Osteoblast (primary cell): ENCODE results near the gene AP3S2. TPM values are rescaled to one million over a fixed set of nuclear protein-coding genes. Genes with fewer than 3 reads are reported as not detected.

Source experiments
- DNase-seq: peaks from one replicate; pipeline ENCODE4 v3.0.0; 2011; ENCODE audit warnings: low spot score, mixed read lengths; ENCODE audit not compliant: insufficient read length; ENCODE audit errors: missing footprints
- H2AFZ ChIP-seq: 2 replicates; pipeline ENCODE4 v1.6.0; 2011; ENCODE audit warnings: mild to moderate bottlenecking, low read length
- H3K27ac ChIP-seq: 2 replicates; pipeline ENCODE4 v1.5.1; 2011; ENCODE audit warnings: mild to moderate bottlenecking, low read depth, low read length, moderate library complexity
- H3K27me3 ChIP-seq: 2 replicates; pipeline ENCODE4 v1.6.0; 2012; ENCODE audit warnings: mild to moderate bottlenecking, control low read depth, inconsistent platforms, low read length, moderate library complexity; ENCODE audit not compliant: insufficient read depth
- H3K36me3 ChIP-seq: 2 replicates; pipeline ENCODE4 v1.5.1; 2011; ENCODE audit warnings: mild to moderate bottlenecking, low read length, control low read depth, moderate library complexity; ENCODE audit not compliant: insufficient read depth
- H3K4me1 ChIP-seq: 2 replicates; pipeline ENCODE4 v1.5.1; 2011; ENCODE audit warnings: mild to moderate bottlenecking, low read length, control low read depth, moderate library complexity; ENCODE audit not compliant: insufficient read depth
- H3K4me2 ChIP-seq: 2 replicates; pipeline ENCODE4 v1.6.0; 2011; ENCODE audit warnings: mild to moderate bottlenecking, low read length; ENCODE audit not compliant: insufficient read depth
- H3K4me3 ChIP-seq: fragments of 200-600 bp; sonication (generic); 3 replicates; pipeline ENCODE4 v1.5.1; 2012; ENCODE audit warnings: mild to moderate bottlenecking, low read length, inconsistent platforms; ENCODE audit not compliant: insufficient read depth
- H3K79me2 ChIP-seq: 2 replicates; pipeline ENCODE4 v1.6.0; 2012; ENCODE audit warnings: mild to moderate bottlenecking, low read length, control low read depth, inconsistent platforms; ENCODE audit not compliant: insufficient read depth
- H3K9me3 ChIP-seq: 2 replicates; pipeline ENCODE4 v1.5.1; 2011; ENCODE audit warnings: low read depth, low read length, control low read depth
- H4K20me1 ChIP-seq: 2 replicates; pipeline ENCODE4 v1.6.0; 2012; ENCODE audit warnings: mild to moderate bottlenecking, low read length, control low read depth; ENCODE audit not compliant: insufficient read depth
- total RNA-seq: library from RNA; depleted of rRNA; stranded (reverse); fragments of >200 nt; gene quantifications from 2 replicates; pipeline ENCODE4 v1.2.3, GENCODE V29; 2012
- TF ChIP-seq, protein P1 (sequence below): IDR thresholded peaks from 2 replicates; pipeline ENCODE4 v1.5.1; 2011; ENCODE audit warnings: mild to moderate bottlenecking, low read depth, low read length, moderate library complexity; ENCODE audit errors: extremely low read depth

Gene AP3S2
- total RNA-seq, 1 donor: 63.7 TPM

GRCh38 chr15:89912145-89912673 lies 18.4 kb upstream of the AP3S2 start:
- Histone ChIP-seq H3K4me3 (peak overlapping the region; percentile 85), H2AFZ (peak overlapping the region; percentile 75), H4K20me1 (no peaks in the 10 kb centered on the region), H3K4me1 (peaks cover 16% of the 10 kb centered on the region), H3K27me3 (no peaks in the 10 kb centered on the region), H3K27ac (peak overlapping the region; percentile 33), H3K79me2 (peaks cover 2% of the 10 kb centered on the region), H3K36me3 (peaks cover 8% of the 10 kb centered on the region), H3K9me3 (no peaks in the 10 kb centered on the region), H3K4me2 (peak overlapping the region; percentile 90)
- TF ChIP-seq, protein P1, sequence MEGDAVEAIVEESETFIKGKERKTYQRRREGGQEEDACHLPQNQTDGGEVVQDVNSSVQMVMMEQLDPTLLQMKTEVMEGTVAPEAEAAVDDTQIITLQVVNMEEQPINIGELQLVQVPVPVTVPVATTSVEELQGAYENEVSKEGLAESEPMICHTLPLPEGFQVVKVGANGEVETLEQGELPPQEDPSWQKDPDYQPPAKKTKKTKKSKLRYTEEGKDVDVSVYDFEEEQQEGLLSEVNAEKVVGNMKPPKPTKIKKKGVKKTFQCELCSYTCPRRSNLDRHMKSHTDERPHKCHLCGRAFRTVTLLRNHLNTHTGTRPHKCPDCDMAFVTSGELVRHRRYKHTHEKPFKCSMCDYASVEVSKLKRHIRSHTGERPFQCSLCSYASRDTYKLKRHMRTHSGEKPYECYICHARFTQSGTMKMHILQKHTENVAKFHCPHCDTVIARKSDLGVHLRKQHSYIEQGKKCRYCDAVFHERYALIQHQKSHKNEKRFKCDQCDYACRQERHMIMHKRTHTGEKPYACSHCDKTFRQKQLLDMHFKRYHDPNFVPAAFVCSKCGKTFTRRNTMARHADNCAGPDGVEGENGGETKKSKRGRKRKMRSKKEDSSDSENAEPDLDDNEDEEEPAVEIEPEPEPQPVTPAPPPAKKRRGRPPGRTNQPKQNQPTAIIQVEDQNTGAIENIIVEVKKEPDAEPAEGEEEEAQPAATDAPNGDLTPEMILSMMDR: no peak
- DNase-seq: peak; percentile 95

DNA sequence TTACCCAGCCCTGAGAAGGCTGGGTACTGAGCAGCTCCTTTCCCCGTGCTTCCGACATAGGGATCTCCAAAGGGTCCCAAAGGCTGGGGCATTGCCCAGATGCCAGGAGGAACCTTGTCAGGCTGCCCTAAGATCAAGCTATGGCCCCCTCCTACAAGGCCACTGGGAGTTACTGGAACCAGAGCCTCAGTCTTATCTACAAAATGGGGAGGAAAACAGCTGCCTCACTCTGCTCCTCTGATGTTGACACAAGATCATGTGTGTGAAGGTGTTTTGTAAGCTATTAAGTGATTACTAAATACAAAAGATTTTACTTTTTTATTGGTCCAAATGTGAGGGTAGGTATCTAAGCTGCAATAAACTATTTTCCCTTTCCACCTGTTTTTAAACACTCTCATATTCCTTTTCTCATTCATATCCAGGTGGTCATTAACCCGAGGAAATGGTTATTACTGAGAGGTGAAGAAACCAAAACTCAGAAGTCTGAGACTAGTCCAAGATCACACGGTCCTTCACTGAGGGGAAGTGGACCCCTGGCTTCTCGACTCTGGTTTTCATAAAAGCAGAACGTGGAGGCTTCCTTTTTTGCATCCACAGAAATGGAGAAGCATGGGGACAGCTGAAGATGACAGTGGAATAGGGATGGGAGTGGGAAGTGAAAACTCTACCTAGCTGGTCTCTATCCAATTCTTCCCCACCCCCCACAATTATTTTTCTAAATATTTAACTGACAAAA lies 17.3 kb upstream of the AP3S2 start:
- H4K20me1 ChIP-seq: no peaks in the 10 kb centered on the region
- no peak overlapping the region for H2AFZ ChIP-seq
- no peak overlapping the region for H3K4me3 ChIP-seq
- no peaks in the 10 kb centered on the region for H3K9me3 ChIP-seq
- DNase-seq: peak; percentile 59
- TF ChIP-seq, protein P1: no peak
- H3K27me3 ChIP-seq: no peaks in the 10 kb centered on the region
- peaks cover 8% of the 10 kb centered on the region for H3K36me3 ChIP-seq
- H3K27ac ChIP-seq: no peak overlapping the region
- peaks cover 9% of the 10 kb centered on the region for H3K4me1 ChIP-seq
- H3K4me2 ChIP-seq: no peak overlapping the region
- H3K79me2 ChIP-seq: peaks cover 2% of the 10 kb centered on the region

GRCh38 chr15:89909611-89910010 lies 15.8 kb upstream of the AP3S2 start:
- H3K36me3 ChIP-seq: peaks cover 11% of the 10 kb centered on the region
- no peak for DNase-seq
- H3K4me3 ChIP-seq: no peak overlapping the region
- peaks cover 9% of the 10 kb centered on the region for H3K4me1 ChIP-seq
- H3K4me2 ChIP-seq: no peak overlapping the region
- no peaks in the 10 kb centered on the region for H4K20me1 ChIP-seq
- H2AFZ ChIP-seq: no peak overlapping the region
- H3K27ac ChIP-seq: no peak overlapping the region
- TF ChIP-seq, protein P1: no peak
- peaks cover 2% of the 10 kb centered on the region for H3K79me2 ChIP-seq
- no peaks in the 10 kb centered on the region for H3K9me3 ChIP-seq
- H3K27me3 ChIP-seq: no peaks in the 10 kb centered on the region

GRCh38 chr15:89908226-89908625 lies 14.4 kb upstream of the AP3S2 start:
- Histone ChIP-seq H3K4me1 (peaks cover 9% of the 10 kb centered on the region), H3K4me3 (no peak overlapping the region), H3K27me3 (no peaks in the 10 kb centered on the region), H2AFZ (no peak overlapping the region), H3K79me2 (peaks cover 2% of the 10 kb centered on the region), H3K36me3 (peaks cover 14% of the 10 kb centered on the region), H4K20me1 (no peaks in the 10 kb centered on the region), H3K27ac (no peak overlapping the region), H3K4me2 (no peak overlapping the region), H3K9me3 (no peaks in the 10 kb centered on the region)
- TF ChIP-seq, protein P1: no peak
- DNase-seq: no peak
